HepG2 (cell line): ENCODE measurements around the gene LAMA5. TPM values are rescaled to one million over a fixed set of nuclear protein-coding genes. Genes with fewer than 3 reads are reported as not detected.
A peak's percentile ranks its signal among the peaks of the same experiment; 100 is the strongest.

ENCODE experiments used
- AHDC1 ChIP-seq: sonication (generic); formaldehyde crosslinking; IDR thresholded peaks from 2 replicates; pipeline ENCODE4 v1.5.1; 2020; ENCODE audit warnings: mild to moderate bottlenecking, missing genetic modification reagents, borderline replicate concordance
- HDAC2 ChIP-seq: sonication (generic); formaldehyde crosslinking; IDR thresholded peaks from 2 replicates; pipeline ENCODE4 v1.4.0; 2020; ENCODE audit warnings: missing genetic modification reagents
- HNRNPH1 ChIP-seq: fragments of 200-400 bp; formaldehyde crosslinking; optimal IDR thresholded peaks from 2 replicates; pipeline ENCODE3; 2017; ENCODE audit warnings: mild to moderate bottlenecking, low read depth, low read length
- HOXA3 ChIP-seq: sonication (generic); formaldehyde crosslinking; IDR thresholded peaks from 2 replicates; pipeline ENCODE4 v1.5.0; 2020; ENCODE audit warnings: missing genetic modification reagents
- MLXIP ChIP-seq: sonication (generic); formaldehyde crosslinking; IDR thresholded peaks from 2 replicates; pipeline ENCODE4 v1.9.0; 2021; ENCODE audit warnings: missing genetic modification reagents, borderline replicate concordance
- PAWR ChIP-seq: sonication (generic); formaldehyde crosslinking; IDR thresholded peaks from 2 replicates; pipeline ENCODE4 v1.4.0; 2020; ENCODE audit warnings: missing genetic modification reagents, mild to moderate bottlenecking, borderline replicate concordance
- SNAPC2 ChIP-seq: sonication (generic); formaldehyde crosslinking; IDR thresholded peaks from 2 replicates; pipeline ENCODE4 v1.8.1; 2022; ENCODE audit warnings: mild to moderate bottlenecking, missing genetic modification reagents
- ZBTB20 ChIP-seq: sonication (generic); formaldehyde crosslinking; IDR thresholded peaks from 2 replicates; pipeline ENCODE4 v1.8.1; 2023; ENCODE audit warnings: missing genetic modification reagents, low read depth, mild to moderate bottlenecking, borderline replicate concordance
- ZBTB7B ChIP-seq: sonication (generic); formaldehyde crosslinking; IDR thresholded peaks from 2 replicates; pipeline ENCODE4 v1.4.0; 2020; ENCODE audit warnings: missing genetic modification reagents
- ZC3H4 ChIP-seq: sonication (generic); formaldehyde crosslinking; IDR thresholded peaks from 2 replicates; pipeline ENCODE4 v1.4.0; 2020; ENCODE audit warnings: missing genetic modification reagents, borderline replicate concordance
- ZNF17 ChIP-seq: sonication (generic); formaldehyde crosslinking; IDR thresholded peaks from 2 replicates; pipeline ENCODE4 v1.5.0; 2020; ENCODE audit warnings: mild to moderate bottlenecking, missing genetic modification reagents
- ZNF280D ChIP-seq: sonication (generic); formaldehyde crosslinking; IDR thresholded peaks from 2 replicates; pipeline ENCODE4 v1.5.1; 2020; ENCODE audit warnings: mild to moderate bottlenecking, missing genetic modification reagents
- polyA plus RNA-seq, 8 experiments: library from polyadenylated mRNA; depleted of rRNA in 3 of 8; stranded (reverse) in 7 of 8; unstranded in 1 of 8; fragments of >200 nt; fragmentation: Illumina TruSeq in 4 of 8; extraction: Trizol in 4 of 8; gene quantifications; 2 replicates each; pipeline versions ENCODE4 v1.2.1 to v1.2.3, GENCODE V29; 2011 to 2016; ENCODE audit warnings: low read depth in 4 of 8, missing spikeins in 1 of 8, mixed read lengths in 1 of 8; ENCODE audit not compliant: insufficient read depth in 1 of 8
- total RNA-seq, 5 experiments: library from RNA; depleted of rRNA; stranded (reverse); fragments of >200 nt; fragmentation: Illumina TruSeq; extraction: Trizol; gene quantifications; 2 replicates each; pipeline ENCODE4 v1.2.3, GENCODE V29; 2016; ENCODE audit warnings: low read depth in 1 of 5
- TF ChIP-seq, protein P1 (sequence below): IDR thresholded peaks from 2 replicates; pipeline ENCODE4 v1.6.1; 2016; ENCODE audit warnings: low read depth

The LAMA5 gene
- total and polyA plus RNA-seq, 2 of the 13 experiments (the other 11 are each of a cell fraction or from before 2014, with no cell fraction given) = 21.0 to 44.7 TPM

- TF ChIP-seq HNRNPH1 (no peak), HOXA3 (CRISPR knock-in tag) (peak; percentile 94), ZBTB20 (no peak), MLXIP (CRISPR knock-in tag) (no peak), SNAPC2 (CRISPR knock-in tag) (no peak), PAWR (no peak), HDAC2 (peak; percentile 91), ZC3H4 (CRISPR knock-in tag) (peak; percentile 58; the same call in 1 of the 2 replicates), ZNF280D (CRISPR knock-in tag) (no peak), AHDC1 (CRISPR knock-in tag) (no peak; the same call in 1 of the 2 replicates), ZBTB7B (CRISPR knock-in tag) (peak; percentile 100), ZNF17 (CRISPR knock-in tag) (no peak)
- TF ChIP-seq, protein P1, sequence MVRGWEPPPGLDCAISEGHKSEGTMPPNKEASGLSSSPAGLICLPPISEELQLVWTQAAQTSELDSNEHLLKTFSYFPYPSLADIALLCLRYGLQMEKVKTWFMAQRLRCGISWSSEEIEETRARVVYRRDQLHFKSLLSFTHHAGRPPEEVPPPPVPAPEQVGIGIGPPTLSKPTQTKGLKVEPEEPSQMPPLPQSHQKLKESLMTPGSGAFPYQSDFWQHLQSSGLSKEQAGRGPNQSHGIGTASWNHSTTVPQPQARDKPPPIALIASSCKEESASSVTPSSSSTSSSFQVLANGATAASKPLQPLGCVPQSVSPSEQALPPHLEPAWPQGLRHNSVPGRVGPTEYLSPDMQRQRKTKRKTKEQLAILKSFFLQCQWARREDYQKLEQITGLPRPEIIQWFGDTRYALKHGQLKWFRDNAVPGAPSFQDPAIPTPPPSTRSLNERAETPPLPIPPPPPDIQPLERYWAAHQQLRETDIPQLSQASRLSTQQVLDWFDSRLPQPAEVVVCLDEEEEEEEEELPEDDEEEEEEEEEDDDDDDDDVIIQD (CRISPR knock-in tag) = no peak
Observed at GRCh38 chr20:62302341-62303061, 64.6 kb downstream of the LAMA5 start, which contains the start of gene ADRM1 (continued).
